Stomach smooth muscle (tissue), 2 donors: Measurements from ENCODE around the gene CDH5.

Experiments
- H3K27ac ChIP-seq: one replicate; pipeline ENCODE4 v1.7.0; 2013; ENCODE audit warnings: mild to moderate bottlenecking, low read length, inconsistent platforms
- H3K27me3 ChIP-seq, 2 donors: one replicate each; pipeline ENCODE4 v1.7.0; 2013; ENCODE audit warnings: low read length in 2 of 2; ENCODE audit not compliant: insufficient read depth in 2 of 2, control insufficient read depth in 1 of 2
- H3K36me3 ChIP-seq, 2 donors: one replicate each; pipeline ENCODE4 v1.7.0; 2013; ENCODE audit warnings: low read length in 2 of 2; ENCODE audit not compliant: control insufficient read depth in 2 of 2, insufficient read depth in 2 of 2
- H3K4me1 ChIP-seq: one replicate; pipeline ENCODE4 v1.7.0; 2013; ENCODE audit warnings: low read length; ENCODE audit not compliant: control insufficient read depth, insufficient read depth
- H3K4me3 ChIP-seq, 2 donors: one replicate each; pipeline ENCODE4 v1.7.0; 2013; ENCODE audit warnings: low read length in 2 of 2
- H3K9ac ChIP-seq, 2 donors: one replicate each; pipeline ENCODE4 v1.7.0; 2013; ENCODE audit warnings: low read length in 2 of 2, mild to moderate bottlenecking in 1 of 2
- H3K9me3 ChIP-seq, 2 donors: one replicate each; pipeline ENCODE4 v1.7.0; 2013; ENCODE audit warnings: low read length in 2 of 2; ENCODE audit not compliant: control insufficient read depth in 2 of 2
- donor health status: healthy.
- donor health status: Pancreatic carcinoma.

The CDH5 gene

DNA sequence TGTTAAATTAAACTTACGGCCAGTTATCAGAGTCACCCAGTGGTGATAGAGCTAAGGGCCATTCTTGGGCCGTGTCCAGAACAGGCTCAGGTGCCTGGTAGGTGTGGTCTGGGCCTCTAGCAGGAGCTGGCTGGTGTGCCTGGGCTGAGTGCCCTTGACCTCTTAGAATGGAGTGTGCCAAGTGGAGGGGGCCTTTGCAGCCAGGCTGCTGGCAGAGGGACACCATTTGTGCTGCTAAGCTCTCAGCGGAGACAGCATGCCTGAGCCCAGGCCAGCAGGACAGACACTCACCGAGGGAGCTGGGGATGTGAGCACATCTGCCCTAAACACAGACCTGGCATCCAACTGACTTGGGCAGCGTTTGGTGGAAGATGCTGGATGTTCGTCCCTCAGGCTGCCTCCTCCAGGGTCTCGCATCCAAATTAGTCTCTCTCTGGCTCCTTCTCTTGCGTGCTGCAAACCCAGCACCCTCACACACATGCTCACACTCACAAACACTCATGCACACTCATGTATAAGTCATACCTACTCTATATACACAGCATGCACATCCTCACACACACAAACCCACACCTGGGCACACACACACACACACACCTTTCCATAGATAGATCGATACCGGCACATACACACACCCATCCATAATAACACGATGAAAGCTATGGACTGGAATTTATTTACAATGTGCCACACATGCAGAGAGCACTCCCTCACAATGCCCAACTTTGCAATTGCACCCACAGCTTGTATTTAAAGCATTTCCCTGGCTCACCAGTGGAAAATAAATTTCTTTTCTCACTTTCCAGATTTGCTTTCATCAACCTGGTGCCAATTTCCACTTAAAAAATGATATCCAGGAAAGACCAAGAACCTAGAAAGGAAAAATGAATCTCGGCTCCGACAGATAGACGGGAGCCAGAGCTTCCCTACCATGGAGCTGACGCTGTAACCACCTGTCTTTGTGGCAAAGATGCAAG is 33.6 kb upstream of the CDH5 start:
- Histone ChIP-seq H3K9me3 (peaks cover 0 to 4% of the 10 kb centered on the region in 2 donors), H3K4me1 (peaks cover 2% of the 10 kb centered on the region), H3K27me3 (no peaks in the 10 kb centered on the region), H3K9ac (no peak overlapping the region), H3K27ac (no peak overlapping the region), H3K36me3 (no peaks in the 10 kb centered on the region), H3K4me3 (no peak overlapping the region)

DNA sequence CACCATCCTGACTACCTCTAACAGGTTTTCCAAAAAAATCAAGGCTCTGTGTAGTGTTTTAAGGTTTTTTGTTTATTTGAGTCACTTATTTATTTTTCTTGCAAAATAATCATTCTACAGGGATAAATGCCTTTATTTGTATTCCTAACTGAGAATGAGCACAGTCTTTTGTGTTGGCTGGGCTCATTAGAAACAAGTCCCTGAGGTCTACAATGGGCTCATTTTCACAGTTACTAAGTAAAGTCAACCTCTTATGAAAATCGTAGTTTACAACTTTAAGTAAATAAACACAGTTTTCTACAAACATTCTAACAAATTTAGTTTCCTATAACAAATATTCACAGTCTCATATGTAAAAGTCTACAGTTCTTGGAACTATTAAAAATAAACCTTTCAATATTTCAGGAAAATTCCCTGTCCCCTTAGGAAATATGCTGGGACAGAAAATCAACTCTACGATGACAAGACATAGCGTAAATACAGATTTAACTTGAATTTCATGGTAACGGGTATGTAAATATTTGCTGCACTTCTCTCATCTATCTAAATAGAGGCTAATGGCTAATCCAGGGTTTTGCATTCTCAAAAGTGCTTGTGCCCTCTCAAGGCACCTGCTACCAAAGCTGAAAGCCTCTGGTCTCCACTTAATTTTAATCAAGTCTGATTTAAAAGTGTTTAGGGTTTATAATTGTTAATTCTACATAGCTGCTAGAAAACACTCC is 31.5 kb upstream of the CDH5 start:
- no peak overlapping the region for H3K4me3 ChIP-seq
- peaks cover 0 to 4% of the 10 kb centered on the region in 2 donors for H3K9me3 ChIP-seq
- no peak overlapping the region for H3K27ac ChIP-seq
- no peak overlapping the region for H3K9ac ChIP-seq
- H3K27me3 ChIP-seq = no peaks in the 10 kb centered on the region
- H3K4me1 ChIP-seq = peaks cover 3% of the 10 kb centered on the region
- H3K36me3 ChIP-seq = no peaks in the 10 kb centered on the region

DNA sequence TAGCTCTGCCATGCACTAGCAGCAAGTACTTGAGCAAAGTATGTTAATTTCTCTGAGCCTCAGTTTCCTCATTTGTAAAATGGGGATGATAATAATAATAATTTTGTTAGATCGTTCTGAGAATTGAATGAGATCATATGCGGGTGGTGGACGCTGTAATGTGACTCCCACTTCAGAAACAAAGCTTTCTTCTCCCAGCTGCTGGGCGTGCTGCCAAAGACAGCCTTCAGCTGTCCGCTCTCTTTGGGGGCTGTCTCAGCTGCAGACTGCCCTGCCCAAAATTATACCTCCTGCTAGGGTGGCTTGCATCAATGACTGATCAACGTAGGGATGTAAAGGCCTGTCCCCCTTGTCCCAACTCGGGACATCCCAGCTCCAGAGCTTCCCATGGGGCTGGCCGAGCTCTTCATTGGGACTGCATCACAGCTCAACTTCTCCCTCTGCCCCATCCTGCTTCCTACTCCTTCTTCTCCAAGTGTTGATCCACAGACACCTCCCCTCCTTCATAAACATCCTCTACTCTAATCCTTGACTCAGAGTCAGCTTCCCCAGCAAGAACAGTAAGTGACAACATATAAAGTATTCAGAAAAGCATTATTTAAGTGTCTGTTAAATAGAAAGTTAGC is 30.7 kb upstream of the CDH5 start:
- Histone ChIP-seq H3K36me3 (no peaks in the 10 kb centered on the region), H3K4me3 (no peak overlapping the region), H3K27ac (no peak overlapping the region), H3K9me3 (peaks cover 0 to 4% of the 10 kb centered on the region in 2 donors), H3K9ac (no peak overlapping the region), H3K4me1 (peaks cover 3% of the 10 kb centered on the region), H3K27me3 (no peaks in the 10 kb centered on the region)

DNA sequence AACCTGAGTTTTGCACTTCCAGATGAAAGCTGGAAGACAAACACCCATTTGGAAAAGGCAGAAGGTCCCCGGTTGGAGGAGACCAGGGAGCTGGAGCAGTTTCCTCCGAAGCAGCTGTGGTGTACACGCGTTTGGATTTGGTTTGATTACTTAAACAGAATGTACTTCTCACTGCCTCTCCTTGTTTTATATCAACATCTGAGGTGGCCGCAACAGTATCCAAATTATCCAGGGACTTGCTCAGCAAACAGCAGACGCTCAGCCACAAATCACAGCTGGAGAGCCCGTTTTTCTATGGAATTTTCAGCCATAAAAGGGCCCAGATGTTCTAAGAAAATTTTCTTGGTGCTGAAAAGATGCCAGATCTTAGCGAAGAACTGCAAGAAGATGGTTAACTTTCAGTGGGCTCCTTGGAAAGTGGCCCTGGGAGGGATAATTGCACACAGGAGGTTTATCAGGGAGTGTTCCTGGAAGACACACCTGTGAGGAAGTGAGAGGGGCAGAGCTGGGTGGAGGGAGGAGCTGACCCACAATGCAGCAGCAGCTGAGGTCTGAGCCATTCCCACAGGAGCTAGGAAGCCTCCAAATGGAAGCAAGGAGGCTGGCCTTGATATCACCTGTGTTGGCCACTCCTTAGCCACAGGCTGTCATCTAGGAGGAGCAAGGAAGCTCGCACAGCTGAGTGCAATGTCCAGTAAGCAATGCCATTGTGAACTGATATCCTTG is 28.9 kb upstream of the CDH5 start:
- Histone ChIP-seq H3K36me3 (no peaks in the 10 kb centered on the region), H3K4me1 (peaks cover 3% of the 10 kb centered on the region), H3K9me3 (peaks cover 0 to 4% of the 10 kb centered on the region in 2 donors), H3K9ac (no peak overlapping the region), H3K4me3 (no peak overlapping the region), H3K27ac (no peak overlapping the region), H3K27me3 (no peaks in the 10 kb centered on the region)

DNA sequence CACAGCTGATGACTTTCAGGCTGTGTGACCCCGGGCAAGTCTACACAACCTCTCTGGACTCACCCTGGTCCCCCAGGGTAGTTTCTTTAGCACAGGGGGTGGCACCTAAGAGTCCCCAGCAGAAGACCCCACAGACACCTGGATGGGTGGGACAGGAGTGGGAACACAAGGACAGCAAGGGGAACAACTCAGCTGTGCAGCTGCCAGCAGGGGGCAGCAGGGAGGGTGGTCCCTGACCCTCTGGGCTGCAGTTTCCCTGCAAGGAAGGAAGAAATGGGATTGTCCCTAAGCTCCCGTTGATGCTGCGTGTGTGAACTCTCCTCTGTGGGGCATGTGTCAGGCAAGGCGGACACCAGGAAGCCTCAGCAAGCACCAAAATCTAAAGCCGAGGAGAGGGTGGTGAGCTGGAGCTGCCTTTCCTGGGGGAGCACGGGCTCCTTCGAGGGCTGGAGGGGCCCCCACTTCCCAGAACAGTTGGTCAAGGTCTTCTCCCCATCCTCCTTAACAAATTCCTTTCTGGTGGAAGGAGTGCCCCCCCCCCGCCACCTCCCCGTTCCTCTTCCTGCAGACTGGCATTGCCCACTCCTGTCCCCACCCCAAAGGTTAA is 24.1 kb upstream of the CDH5 start:
- Histone ChIP-seq H3K4me1 (peaks cover 3% of the 10 kb centered on the region), H3K27me3 (peaks cover 2 to 3% of the 10 kb centered on the region in 2 donors), H3K9ac (no peak overlapping the region), H3K27ac (no peak overlapping the region), H3K36me3 (no peaks in the 10 kb centered on the region), H3K4me3 (no peak overlapping the region), H3K9me3 (no peaks in the 10 kb centered on the region)

DNA sequence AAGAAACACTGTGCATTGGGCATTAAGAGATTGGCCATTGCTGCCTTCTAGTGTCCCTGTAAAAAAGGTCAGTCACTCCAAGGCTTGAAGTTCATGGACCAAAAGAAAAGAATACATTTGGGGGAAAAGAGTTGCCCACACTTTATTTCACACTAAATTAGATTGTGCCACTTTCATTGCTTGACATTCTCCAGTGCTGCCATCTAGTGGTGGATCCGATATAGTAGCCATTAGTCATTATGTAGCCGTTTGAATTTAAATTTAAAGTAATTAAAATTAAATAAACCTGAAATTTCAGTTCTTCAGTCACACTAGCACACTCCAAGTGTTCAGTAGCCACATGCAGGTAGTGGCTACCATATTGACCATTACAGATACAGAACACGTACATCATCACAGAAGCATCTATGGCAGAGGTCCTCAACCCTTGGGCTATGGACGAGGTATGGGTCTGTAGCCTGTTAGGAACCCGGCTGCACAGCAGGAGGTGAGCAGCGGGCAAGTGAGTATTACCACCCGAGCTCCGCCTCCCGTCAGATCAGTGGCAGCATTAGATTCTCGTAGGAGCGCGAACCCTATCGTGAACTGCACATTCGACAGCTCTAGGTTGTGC is 21.9 kb upstream of the CDH5 start:
- no peaks in the 10 kb centered on the region for H3K36me3 ChIP-seq
- H3K9me3 ChIP-seq = no peaks in the 10 kb centered on the region
- no peak overlapping the region for H3K4me3 ChIP-seq
- no peak overlapping the region for H3K9ac ChIP-seq
- H3K4me1 ChIP-seq = no peaks in the 10 kb centered on the region
- H3K27ac ChIP-seq = no peak overlapping the region
- peaks cover 2 to 3% of the 10 kb centered on the region in 2 donors for H3K27me3 ChIP-seq

DNA sequence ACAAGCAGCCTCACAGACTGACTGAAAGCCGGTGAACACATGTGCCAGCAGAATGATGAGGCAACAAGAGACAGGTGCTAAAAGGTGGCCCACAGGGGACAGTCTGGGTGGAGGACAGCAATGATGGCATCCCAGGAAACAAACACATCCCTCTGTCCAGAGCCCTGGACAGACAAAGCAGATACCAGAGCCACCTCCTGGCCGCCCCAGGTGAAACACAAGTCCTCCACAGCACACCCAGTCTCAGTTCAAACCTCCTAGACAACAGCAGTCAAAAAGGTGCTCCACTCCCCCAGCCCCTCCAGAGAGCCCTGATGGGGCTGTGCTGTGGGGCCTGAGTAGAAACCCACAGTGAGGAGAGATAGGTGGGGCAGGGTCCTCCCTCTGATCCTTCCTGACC is 20.3 kb upstream of the CDH5 start:
- H3K9me3 ChIP-seq = no peaks in the 10 kb centered on the region
- no peak overlapping the region for H3K4me3 ChIP-seq
- peaks cover 2 to 6% of the 10 kb centered on the region in 2 donors for H3K27me3 ChIP-seq
- H3K9ac ChIP-seq = no peak overlapping the region
- H3K4me1 ChIP-seq = no peaks in the 10 kb centered on the region
- H3K27ac ChIP-seq = no peak overlapping the region
- no peaks in the 10 kb centered on the region for H3K36me3 ChIP-seq

DNA sequence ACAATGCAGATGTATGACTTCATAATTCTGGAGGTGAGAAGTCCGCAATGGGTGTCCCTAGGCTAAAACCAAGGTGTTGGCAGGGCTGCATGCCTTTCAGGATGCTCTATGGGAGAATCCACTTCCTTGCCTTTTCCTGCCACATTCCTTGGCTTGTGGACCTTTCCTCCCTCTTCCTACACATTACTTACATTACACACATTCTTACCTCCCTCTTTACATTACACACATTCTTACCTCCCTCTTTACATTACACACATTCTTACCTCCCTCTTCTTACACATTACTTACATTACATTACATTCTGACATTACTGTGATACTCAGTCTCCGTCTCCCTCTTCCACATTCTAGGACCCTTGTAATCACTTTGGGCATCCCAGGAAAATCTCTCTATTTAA is 14.2 kb upstream of the CDH5 start:
- H3K36me3 ChIP-seq = no peaks in the 10 kb centered on the region
- H3K4me3 ChIP-seq = no peak overlapping the region
- no peak overlapping the region for H3K9ac ChIP-seq
- H3K4me1 ChIP-seq = no peaks in the 10 kb centered on the region
- peaks cover 0 to 6% of the 10 kb centered on the region in 2 donors for H3K27me3 ChIP-seq
- H3K9me3 ChIP-seq = peaks cover 0 to 3% of the 10 kb centered on the region in 2 donors
- H3K27ac ChIP-seq = no peak overlapping the region

DNA sequence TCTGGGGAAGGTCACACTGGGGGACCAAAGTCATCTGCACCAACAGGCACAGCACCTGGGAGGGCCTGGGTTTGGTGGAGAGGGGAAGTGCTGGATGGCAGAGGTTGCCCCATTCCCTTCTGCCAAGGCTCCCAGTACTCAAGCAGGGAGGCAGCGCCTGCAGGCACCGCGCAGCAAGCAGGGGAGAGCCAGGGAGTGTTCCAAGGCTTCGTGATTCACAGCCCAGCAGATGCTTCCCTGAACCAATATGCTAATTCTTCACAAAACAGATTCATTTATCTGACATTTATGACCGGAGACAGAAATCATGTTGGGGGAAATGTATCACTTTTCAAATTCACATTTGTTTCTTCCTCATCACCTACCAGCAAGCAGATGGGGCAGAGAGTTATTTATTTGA is 13.4 kb upstream of the CDH5 start:
- Histone ChIP-seq H3K27me3 (peaks cover 0 to 6% of the 10 kb centered on the region in 2 donors), H3K9ac (no peak overlapping the region), H3K36me3 (no peaks in the 10 kb centered on the region), H3K4me3 (no peak overlapping the region), H3K27ac (no peak overlapping the region), H3K4me1 (no peaks in the 10 kb centered on the region), H3K9me3 (peaks cover 0 to 3% of the 10 kb centered on the region in 2 donors)
